ENCODE measurements around the gene P2RY11. TPM values are rescaled to one million over a fixed set of nuclear protein-coding genes. Genes with fewer than 3 reads are reported as not detected.

Gene P2RY11
- total and polyA plus RNA-seq, 2 experiments from 2014 or later = 4.0 to 4.3 TPM

DNA sequence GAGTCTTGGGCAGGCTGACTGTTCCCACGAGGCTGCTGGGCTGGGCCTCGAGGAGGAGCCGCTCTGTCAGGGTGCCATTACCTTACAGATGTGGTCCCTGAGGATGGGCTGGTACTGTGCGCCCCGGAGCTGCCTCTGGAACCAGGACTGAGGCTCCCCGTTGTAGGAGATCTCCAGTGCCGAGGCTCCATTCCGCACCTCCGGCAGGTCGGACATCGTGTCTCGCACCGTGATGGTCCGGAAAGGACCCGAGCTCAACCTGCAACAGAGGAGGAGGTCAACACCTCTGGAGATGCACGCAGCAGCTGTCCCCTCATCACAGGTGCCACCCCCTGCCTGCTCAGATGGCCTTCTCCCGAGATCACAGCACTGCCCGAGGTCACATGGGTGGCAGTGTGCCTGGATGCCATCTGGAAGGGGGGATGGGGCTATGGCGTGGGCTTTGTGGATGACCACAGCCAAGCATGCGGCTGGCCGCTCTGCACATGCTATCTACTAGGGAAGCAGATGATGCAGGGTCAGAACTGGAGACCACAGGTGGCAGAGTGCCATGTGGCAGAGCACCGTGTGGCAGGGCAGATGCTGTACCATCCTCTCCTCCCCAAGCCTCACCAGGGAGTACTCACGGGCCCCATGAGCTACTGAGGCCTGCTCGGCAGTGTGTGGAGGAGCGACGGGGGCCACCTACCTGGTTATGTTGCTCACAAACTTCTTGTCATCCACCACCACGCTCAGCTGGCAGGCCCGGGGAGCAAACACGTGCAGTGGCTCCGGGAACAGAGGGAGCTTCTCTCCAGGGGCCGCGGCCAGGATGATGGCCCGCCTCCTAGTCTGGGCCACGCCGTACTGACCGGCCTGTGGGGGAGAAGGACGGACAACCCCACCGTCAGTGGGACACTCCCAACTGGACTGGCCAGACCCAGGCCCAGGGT, 26.5 kb downstream of the P2RY11 start (continued):
- TF ChIP-seq, protein P1, sequence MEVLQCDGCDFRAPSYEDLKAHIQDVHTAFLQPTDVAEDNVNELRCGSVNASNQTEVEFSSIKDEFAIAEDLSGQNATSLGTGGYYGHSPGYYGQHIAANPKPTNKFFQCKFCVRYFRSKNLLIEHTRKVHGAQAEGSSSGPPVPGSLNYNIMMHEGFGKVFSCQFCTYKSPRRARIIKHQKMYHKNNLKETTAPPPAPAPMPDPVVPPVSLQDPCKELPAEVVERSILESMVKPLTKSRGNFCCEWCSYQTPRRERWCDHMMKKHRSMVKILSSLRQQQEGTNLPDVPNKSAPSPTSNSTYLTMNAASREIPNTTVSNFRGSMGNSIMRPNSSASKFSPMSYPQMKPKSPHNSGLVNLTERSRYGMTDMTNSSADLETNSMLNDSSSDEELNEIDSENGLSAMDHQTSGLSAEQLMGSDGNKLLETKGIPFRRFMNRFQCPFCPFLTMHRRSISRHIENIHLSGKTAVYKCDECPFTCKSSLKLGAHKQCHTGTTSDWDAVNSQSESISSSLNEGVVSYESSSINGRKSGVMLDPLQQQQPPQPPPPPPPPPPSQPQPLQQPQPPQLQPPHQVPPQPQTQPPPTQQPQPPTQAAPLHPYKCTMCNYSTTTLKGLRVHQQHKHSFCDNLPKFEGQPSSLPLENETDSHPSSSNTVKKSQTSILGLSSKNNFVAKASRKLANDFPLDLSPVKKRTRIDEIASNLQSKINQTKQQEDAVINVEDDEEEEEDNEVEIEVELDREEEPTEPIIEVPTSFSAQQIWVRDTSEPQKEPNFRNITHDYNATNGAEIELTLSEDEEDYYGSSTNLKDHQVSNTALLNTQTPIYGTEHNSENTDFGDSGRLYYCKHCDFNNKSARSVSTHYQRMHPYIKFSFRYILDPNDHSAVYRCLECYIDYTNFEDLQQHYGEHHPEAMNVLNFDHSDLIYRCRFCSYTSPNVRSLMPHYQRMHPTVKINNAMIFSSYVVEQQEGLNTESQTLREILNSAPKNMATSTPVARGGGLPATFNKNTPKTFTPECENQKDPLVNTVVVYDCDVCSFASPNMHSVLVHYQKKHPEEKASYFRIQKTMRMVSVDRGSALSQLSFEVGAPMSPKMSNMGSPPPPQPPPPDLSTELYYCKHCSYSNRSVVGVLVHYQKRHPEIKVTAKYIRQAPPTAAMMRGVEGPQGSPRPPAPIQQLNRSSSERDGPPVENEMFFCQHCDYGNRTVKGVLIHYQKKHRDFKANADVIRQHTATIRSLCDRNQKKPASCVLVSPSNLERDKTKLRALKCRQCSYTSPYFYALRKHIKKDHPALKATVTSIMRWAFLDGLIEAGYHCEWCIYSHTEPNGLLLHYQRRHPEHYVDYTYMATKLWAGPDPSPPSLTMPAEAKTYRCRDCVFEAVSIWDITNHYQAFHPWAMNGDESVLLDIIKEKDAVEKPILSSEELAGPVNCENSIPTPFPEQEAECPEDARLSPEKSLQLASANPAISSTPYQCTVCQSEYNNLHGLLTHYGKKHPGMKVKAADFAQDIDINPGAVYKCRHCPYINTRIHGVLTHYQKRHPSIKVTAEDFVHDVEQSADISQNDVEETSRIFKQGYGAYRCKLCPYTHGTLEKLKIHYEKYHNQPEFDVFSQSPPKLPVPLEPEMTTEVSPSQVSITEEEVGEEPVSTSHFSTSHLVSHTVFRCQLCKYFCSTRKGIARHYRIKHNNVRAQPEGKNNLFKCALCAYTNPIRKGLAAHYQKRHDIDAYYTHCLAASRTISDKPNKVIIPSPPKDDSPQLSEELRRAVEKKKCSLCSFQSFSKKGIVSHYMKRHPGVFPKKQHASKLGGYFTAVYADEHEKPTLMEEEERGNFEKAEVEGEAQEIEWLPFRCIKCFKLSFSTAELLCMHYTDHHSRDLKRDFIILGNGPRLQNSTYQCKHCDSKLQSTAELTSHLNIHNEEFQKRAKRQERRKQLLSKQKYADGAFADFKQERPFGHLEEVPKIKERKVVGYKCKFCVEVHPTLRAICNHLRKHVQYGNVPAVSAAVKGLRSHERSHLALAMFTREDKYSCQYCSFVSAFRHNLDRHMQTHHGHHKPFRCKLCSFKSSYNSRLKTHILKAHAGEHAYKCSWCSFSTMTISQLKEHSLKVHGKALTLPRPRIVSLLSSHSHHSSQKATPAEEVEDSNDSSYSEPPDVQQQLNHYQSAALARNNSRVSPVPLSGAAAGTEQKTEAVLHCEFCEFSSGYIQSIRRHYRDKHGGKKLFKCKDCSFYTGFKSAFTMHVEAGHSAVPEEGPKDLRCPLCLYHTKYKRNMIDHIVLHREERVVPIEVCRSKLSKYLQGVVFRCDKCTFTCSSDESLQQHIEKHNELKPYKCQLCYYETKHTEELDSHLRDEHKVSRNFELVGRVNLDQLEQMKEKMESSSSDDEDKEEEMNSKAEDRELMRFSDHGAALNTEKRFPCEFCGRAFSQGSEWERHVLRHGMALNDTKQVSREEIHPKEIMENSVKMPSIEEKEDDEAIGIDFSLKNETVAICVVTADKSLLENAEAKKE (CRISPR knock-in tag; IDR thresholded peaks at IDR 0.05) = no peak

- no peaks in the 10 kb centered on the region for H3K4me1 ChIP-seq (ENCODE audit: insufficient read depth)
- H3K27ac Mint-ChIP-seq = no peak overlapping the region
- ATAC-seq (no peak), DNase-seq (ENCODE audit: low spot score) (no peak)
- H3K9me3 Mint-ChIP-seq = no peaks in the 10 kb centered on the region; the same call in 2 of the 3 replicates
- no peaks in the 10 kb centered on the region for H3K27me3 ChIP-seq (ENCODE audit: insufficient read depth)
- no peak overlapping the region for H3K4me2 ChIP-seq
- H3K4me1 Mint-ChIP-seq = no peaks in the 10 kb centered on the region
- H3K79me2 ChIP-seq (replicated peaks; ENCODE audit: insufficient read depth) = no peaks in the 10 kb centered on the region
- no peaks in the 10 kb centered on the region for H3K9me2 ChIP-seq (ENCODE audit: insufficient read depth)
- H3K36me3 ChIP-seq (ENCODE audit: insufficient read depth) = peaks cover 52% of the 10 kb centered on the region
- H4K20me1 ChIP-seq (replicated peaks; ENCODE audit: insufficient read depth) = peaks cover 11% of the 10 kb centered on the region
- no peaks in the 10 kb centered on the region; the same call in 1 of the 2 replicates for H3F3A ChIP-seq (replicated peaks; ENCODE audit: low read depth)
- no peak overlapping the region for H3K4me3 ChIP-seq
- peaks cover 4% of the 10 kb centered on the region for H3K27me3 Mint-ChIP-seq (ENCODE audit: insufficient read depth, low read depth, poor library complexity)
- TF ChIP-seq POLR2AphosphoS5 (IDR thresholded peaks at IDR 0.05; ENCODE audit: low read depth) (no peak), NANOG (IDR thresholded peaks at IDR 0.05; ENCODE audit: borderline replicate concordance) (no peak), JUNB (IDR thresholded peaks at IDR 0.05; ENCODE audit: unreplicated experiment) (no peak), STAT1 (IDR thresholded peaks at IDR 0.05; ENCODE audit: unreplicated experiment) (no peak)
- TF ChIP-seq, protein P2, sequence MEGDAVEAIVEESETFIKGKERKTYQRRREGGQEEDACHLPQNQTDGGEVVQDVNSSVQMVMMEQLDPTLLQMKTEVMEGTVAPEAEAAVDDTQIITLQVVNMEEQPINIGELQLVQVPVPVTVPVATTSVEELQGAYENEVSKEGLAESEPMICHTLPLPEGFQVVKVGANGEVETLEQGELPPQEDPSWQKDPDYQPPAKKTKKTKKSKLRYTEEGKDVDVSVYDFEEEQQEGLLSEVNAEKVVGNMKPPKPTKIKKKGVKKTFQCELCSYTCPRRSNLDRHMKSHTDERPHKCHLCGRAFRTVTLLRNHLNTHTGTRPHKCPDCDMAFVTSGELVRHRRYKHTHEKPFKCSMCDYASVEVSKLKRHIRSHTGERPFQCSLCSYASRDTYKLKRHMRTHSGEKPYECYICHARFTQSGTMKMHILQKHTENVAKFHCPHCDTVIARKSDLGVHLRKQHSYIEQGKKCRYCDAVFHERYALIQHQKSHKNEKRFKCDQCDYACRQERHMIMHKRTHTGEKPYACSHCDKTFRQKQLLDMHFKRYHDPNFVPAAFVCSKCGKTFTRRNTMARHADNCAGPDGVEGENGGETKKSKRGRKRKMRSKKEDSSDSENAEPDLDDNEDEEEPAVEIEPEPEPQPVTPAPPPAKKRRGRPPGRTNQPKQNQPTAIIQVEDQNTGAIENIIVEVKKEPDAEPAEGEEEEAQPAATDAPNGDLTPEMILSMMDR (conservative IDR thresholded peaks at IDR 0.05; ENCODE audit: low read depth in 2 of 2) = no peak
- H2AFZ ChIP-seq = no peak overlapping the region
- no peak overlapping the region for H3K27ac ChIP-seq (ENCODE audit: low read depth)
- no peak overlapping the region for H3K4me3 Mint-ChIP-seq
- H3K36me3 Mint-ChIP-seq (ENCODE audit: low read depth) = peaks cover 83% of the 10 kb centered on the region
Observed at GRCh38 chr19:10138879-10139795, 27.6 kb downstream of the P2RY11 start.
